Neural cell (in vitro differentiated cells): ENCODE data around the gene NECAB3. TPM values are rescaled to one million over a fixed set of nuclear protein-coding genes. Genes with fewer than 3 reads are reported as not detected.

Experiments
- H2AFZ ChIP-seq: fragments of 200-600, 300-800 bp; sonication (generic), shearing (Covaris generic); 2 replicates; pipeline ENCODE4 v1.6.0; 2014; ENCODE audit warnings: low read depth, mild to moderate bottlenecking, antibody characterized with exemption, low read length, moderate library complexity
- H3F3A ChIP-seq: fragments of 200-600 bp; shearing (Covaris generic); 2 replicates; pipeline ENCODE4 v1.6.1; 2016; ENCODE audit warnings: mild to moderate bottlenecking, moderate library complexity, mixed read lengths, antibody characterized with exemption, low read length; ENCODE audit not compliant: insufficient read depth, poor library complexity, severe bottlenecking
- H3K27ac ChIP-seq: fragments of 200-600, 300-800 bp; sonication (generic), shearing (Covaris generic); 2 replicates; pipeline ENCODE4 v1.5.1; 2014; ENCODE audit warnings: mild to moderate bottlenecking, low read length, moderate library complexity
- H3K27me3 ChIP-seq: fragments of 300-800, 200-600 bp; sonication (generic), shearing (Covaris generic); 2 replicates; pipeline ENCODE4 v1.6.0; 2014; ENCODE audit warnings: mild to moderate bottlenecking, low read depth, low read length, moderate library complexity; ENCODE audit not compliant: insufficient read depth
- H3K36me3 ChIP-seq: fragments of 300-800, 200-600 bp; sonication (generic), shearing (Covaris generic); 2 replicates; pipeline ENCODE4 v1.5.1; 2014; ENCODE audit warnings: mild to moderate bottlenecking, antibody characterized with exemption, low read length, moderate library complexity; ENCODE audit not compliant: insufficient read depth
- H3K4me2 ChIP-seq: fragments of 300-800, 200-600 bp; sonication (generic), shearing (Covaris generic); 2 replicates; pipeline ENCODE4 v1.6.0; 2014; ENCODE audit warnings: mild to moderate bottlenecking, low read length
- H3K4me3 ChIP-seq: fragments of 300-800, 200-600 bp; sonication (generic), shearing (Covaris generic); 2 replicates; pipeline ENCODE4 v1.5.1; 2014; ENCODE audit warnings: mild to moderate bottlenecking, low read length, moderate library complexity
- H3K79me2 ChIP-seq: fragments of 200-600 bp; shearing (Covaris generic); replicated peaks from 2 replicates; pipeline ENCODE4 v1.6.0; 2014; ENCODE audit warnings: mild to moderate bottlenecking, low read length, moderate library complexity; ENCODE audit not compliant: insufficient read depth
- H3K9ac ChIP-seq: fragments of 300-800, 200-600 bp; sonication (generic), shearing (Covaris generic); 2 replicates; pipeline ENCODE4 v1.6.1; 2016; ENCODE audit warnings: mild to moderate bottlenecking, low read length, mixed read lengths
- H3K9me2 ChIP-seq: fragments of 200-600 bp; shearing (Covaris generic); 2 replicates; pipeline ENCODE4 v1.6.1; 2016; ENCODE audit warnings: mild to moderate bottlenecking, low read length, mixed read lengths; ENCODE audit not compliant: insufficient read depth
- H3K9me3 ChIP-seq: fragments of 200-600, 300-800 bp; sonication (generic), shearing (Covaris generic); 2 replicates; pipeline ENCODE4 v1.6.1; 2016; ENCODE audit warnings: mild to moderate bottlenecking, mixed run types, low read length, moderate library complexity, mixed read lengths
- H4K20me1 ChIP-seq: fragments of 200-600 bp; shearing (Covaris generic); 2 replicates; pipeline ENCODE4 v1.6.1; 2016; ENCODE audit warnings: mild to moderate bottlenecking, mixed run types; ENCODE audit not compliant: insufficient read depth
- EP300 ChIP-seq: fragments of 450-650 bp; conservative IDR thresholded peaks from 2 replicates; pipeline ENCODE4 v1.6.1; 2014; ENCODE audit warnings: antibody characterized with exemption, mild to moderate bottlenecking, moderate library complexity; ENCODE audit not compliant: poor library complexity, severe bottlenecking
- EZH2 ChIP-seq: fragments of 200-600, 300-800 bp; shearing (Covaris generic), sonication (generic); IDR thresholded peaks from 2 replicates; pipeline ENCODE4 v1.6.1; 2014; ENCODE audit warnings: antibody characterized with exemption, low read length, borderline replicate concordance, mild to moderate bottlenecking; ENCODE audit not compliant: insufficient read depth, poor library complexity, severe bottlenecking
- MXI1 ChIP-seq: fragments of 450-650 bp; conservative IDR thresholded peaks from 2 replicates; pipeline ENCODE4 v1.6.1; 2014; ENCODE audit warnings: antibody characterized with exemption, mild to moderate bottlenecking; ENCODE audit not compliant: poor library complexity, severe bottlenecking
- POLR2AphosphoS5 ChIP-seq: IDR thresholded peaks from 2 replicates; pipeline ENCODE4 v1.6.1; 2012
- RAD21 ChIP-seq: fragments of 450-650 bp; conservative IDR thresholded peaks from 2 replicates; pipeline ENCODE4 v1.6.1; 2014; ENCODE audit warnings: antibody characterized with exemption, mild to moderate bottlenecking, moderate library complexity
- REST ChIP-seq: IDR thresholded peaks from 2 replicates; pipeline ENCODE4 v1.6.1; 2012; ENCODE audit warnings: borderline replicate concordance
- SMC3 ChIP-seq: fragments of 450-650 bp; conservative IDR thresholded peaks from 2 replicates; pipeline ENCODE4 v1.6.1; 2014; ENCODE audit warnings: antibody characterized with exemption, mild to moderate bottlenecking, moderate library complexity; ENCODE audit not compliant: poor library complexity
- TAF1 ChIP-seq: IDR thresholded peaks from 2 replicates; pipeline ENCODE4 v1.6.1; 2012; ENCODE audit warnings: low read depth
- polyA plus RNA-seq: library from polyadenylated mRNA; depleted of rRNA; stranded (reverse); fragments of >200 nt; gene quantifications from 2 replicates; pipeline ENCODE4 v1.2.3, GENCODE V29; 2014
- TF ChIP-seq, protein P1 (sequence below): fragments of 450-650 bp; IDR thresholded peaks from 2 replicates; pipeline ENCODE4 v1.5.1; 2014; ENCODE audit warnings: antibody characterized with exemption, mild to moderate bottlenecking, moderate library complexity; ENCODE audit not compliant: poor library complexity, severe bottlenecking

The NECAB3 gene
- polyA plus RNA-seq, 1 donor from 2014 or later, result 21.4 TPM

- Histone ChIP-seq H2AFZ (no peak overlapping the region), H3K27ac (no peak overlapping the region), H3K9ac (no peak overlapping the region), H3K27me3 (no peaks in the 10 kb centered on the region), H3K4me2 (no peak overlapping the region), H3K9me2 (no peaks in the 10 kb centered on the region), H3F3A (no peaks in the 10 kb centered on the region), H4K20me1 (no peaks in the 10 kb centered on the region), H3K9me3 (no peaks in the 10 kb centered on the region), H3K79me2 (no peaks in the 10 kb centered on the region), H3K4me3 (no peak overlapping the region), H3K36me3 (no peaks in the 10 kb centered on the region)
- TF ChIP-seq TAF1 (no peak), REST (no peak), RAD21 (no peak), MXI1 (no peak), EP300 (no peak), SMC3 (no peak), POLR2AphosphoS5 (no peak), EZH2 (no peak)
- TF ChIP-seq, protein P1, sequence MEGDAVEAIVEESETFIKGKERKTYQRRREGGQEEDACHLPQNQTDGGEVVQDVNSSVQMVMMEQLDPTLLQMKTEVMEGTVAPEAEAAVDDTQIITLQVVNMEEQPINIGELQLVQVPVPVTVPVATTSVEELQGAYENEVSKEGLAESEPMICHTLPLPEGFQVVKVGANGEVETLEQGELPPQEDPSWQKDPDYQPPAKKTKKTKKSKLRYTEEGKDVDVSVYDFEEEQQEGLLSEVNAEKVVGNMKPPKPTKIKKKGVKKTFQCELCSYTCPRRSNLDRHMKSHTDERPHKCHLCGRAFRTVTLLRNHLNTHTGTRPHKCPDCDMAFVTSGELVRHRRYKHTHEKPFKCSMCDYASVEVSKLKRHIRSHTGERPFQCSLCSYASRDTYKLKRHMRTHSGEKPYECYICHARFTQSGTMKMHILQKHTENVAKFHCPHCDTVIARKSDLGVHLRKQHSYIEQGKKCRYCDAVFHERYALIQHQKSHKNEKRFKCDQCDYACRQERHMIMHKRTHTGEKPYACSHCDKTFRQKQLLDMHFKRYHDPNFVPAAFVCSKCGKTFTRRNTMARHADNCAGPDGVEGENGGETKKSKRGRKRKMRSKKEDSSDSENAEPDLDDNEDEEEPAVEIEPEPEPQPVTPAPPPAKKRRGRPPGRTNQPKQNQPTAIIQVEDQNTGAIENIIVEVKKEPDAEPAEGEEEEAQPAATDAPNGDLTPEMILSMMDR, result no peak
These were observed 44.7 kb downstream of the NECAB3 start for GRCh38 chr20:33629533-33629932.

GRCh38 chr20:33627577-33628216 is 46.5 kb downstream of the NECAB3 start:
- TF ChIP-seq MXI1, result no peak
- TF ChIP-seq, protein P1, result no peak
- TF ChIP-seq TAF1, result no peak
- no peak for TF ChIP-seq EP300
- TF ChIP-seq EZH2, result no peak
- TF ChIP-seq POLR2AphosphoS5, result no peak
- no peak for TF ChIP-seq RAD21
- TF ChIP-seq SMC3, result no peak
- TF ChIP-seq REST, result no peak
- H3K27ac ChIP-seq, result no peak overlapping the region
- no peaks in the 10 kb centered on the region for H3K36me3 ChIP-seq

More at GRCh38 chr20:33627577-33628216, 46.5 kb downstream of the NECAB3 start:
- H3F3A ChIP-seq, result no peaks in the 10 kb centered on the region
- no peaks in the 10 kb centered on the region for H3K27me3 ChIP-seq
- no peaks in the 10 kb centered on the region for H3K79me2 ChIP-seq
- H2AFZ ChIP-seq, result no peak overlapping the region
- H3K9me3 ChIP-seq, result no peaks in the 10 kb centered on the region
- no peaks in the 10 kb centered on the region for H3K9me2 ChIP-seq
- H3K4me2 ChIP-seq, result no peak overlapping the region
- no peak overlapping the region for H3K4me3 ChIP-seq
- no peaks in the 10 kb centered on the region for H4K20me1 ChIP-seq
- H3K9ac ChIP-seq, result no peak overlapping the region
